Measurements from ENCODE around the gene NEURL1. TPM values are rescaled to one million over a fixed set of nuclear protein-coding genes. Genes with fewer than 3 reads are reported as not detected.

Gene NEURL1
- total and polyA plus RNA-seq, 2 experiments from 2014 or later: 2.3 to 4.6 TPM

DNA sequence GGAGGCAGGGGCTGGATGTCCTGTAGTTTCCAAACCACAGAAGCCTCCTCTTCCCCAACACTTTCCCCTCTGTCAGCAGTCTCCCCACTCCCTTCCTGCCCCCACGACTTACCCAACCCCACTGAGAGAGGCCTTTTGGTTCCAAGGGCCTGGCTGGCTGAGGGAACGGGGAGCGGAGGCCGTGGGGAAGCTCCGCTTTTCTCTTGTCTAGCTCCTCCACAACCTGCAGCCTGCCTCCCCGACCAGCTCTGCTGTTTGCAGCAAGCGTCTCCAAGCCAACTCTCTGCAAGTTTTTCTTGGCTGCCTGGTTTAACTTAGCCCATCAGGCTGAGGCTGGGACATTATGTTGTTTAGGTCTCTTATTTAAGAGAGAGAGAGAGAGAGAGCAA, 126.8 kb downstream of the NEURL1 start:
- Histone ChIP-seq H3K4me3 (no peak overlapping the region), H3K9me2 (replicated peaks; ENCODE audit: insufficient read depth) (no peaks in the 10 kb centered on the region), H3K27me3 (no peaks in the 10 kb centered on the region), H3K79me2 (no peaks in the 10 kb centered on the region), H3K4me1 (ENCODE audit: insufficient read depth) (peaks cover 21% of the 10 kb centered on the region), H2AFZ (no peak overlapping the region), H3K4me2 (no peak overlapping the region), H3K9me3 (ENCODE audit: low read depth) (no peaks in the 10 kb centered on the region), H3K36me3 (replicated peaks; ENCODE audit: insufficient read depth, low read depth) (no peaks in the 10 kb centered on the region), H4K20me1 (ENCODE audit: insufficient read depth, poor library complexity, severe bottlenecking) (no peaks in the 10 kb centered on the region), H3K27ac (no peak overlapping the region)
- DNase-seq (ENCODE audit: low spot score): no peak
- 92% methylated on average over 7 of the region's 7 CpGs for WGBS (ENCODE audit: low lambda C conversion rate, missing lambda C conversion rate)
- TF ChIP-seq CTCF (IDR thresholded peaks at IDR 0.05; ENCODE audit: poor library complexity) (no peak), EZH2phosphoT487 (IDR thresholded peaks at IDR 0.05; ENCODE audit: low read depth, severe bottlenecking, unreplicated experiment) (no peak), EZH2 (IDR thresholded peaks at IDR 0.05; ENCODE audit: borderline replicate concordance) (no peak)

- TF ChIP-seq EZH2phosphoT487 (IDR thresholded peaks at IDR 0.05; ENCODE audit: low read depth, severe bottlenecking, unreplicated experiment) (no peak), CTCF (IDR thresholded peaks at IDR 0.05; ENCODE audit: poor library complexity) (no peak), EZH2 (IDR thresholded peaks at IDR 0.05; ENCODE audit: borderline replicate concordance) (no peak)
- Histone ChIP-seq H3K4me1 (ENCODE audit: insufficient read depth) (peaks cover 14% of the 10 kb centered on the region), H3K27me3 (no peaks in the 10 kb centered on the region), H3K79me2 (no peaks in the 10 kb centered on the region), H3K4me2 (no peak overlapping the region), H4K20me1 (ENCODE audit: insufficient read depth, poor library complexity, severe bottlenecking) (no peaks in the 10 kb centered on the region), H3K9me2 (replicated peaks; ENCODE audit: insufficient read depth) (no peaks in the 10 kb centered on the region), H3K36me3 (replicated peaks; ENCODE audit: insufficient read depth, low read depth) (no peaks in the 10 kb centered on the region), H2AFZ (no peak overlapping the region), H3K27ac (no peak overlapping the region), H3K9me3 (ENCODE audit: low read depth) (no peaks in the 10 kb centered on the region), H3K4me3 (no peak overlapping the region)
- no peak for DNase-seq (ENCODE audit: low spot score)
- WGBS (ENCODE audit: low lambda C conversion rate, missing lambda C conversion rate): 95% methylated on average over 15 of the region's 15 CpGs
Measured at GRCh38 chr10:103620891-103621782, 127.6 kb downstream of the NEURL1 start.

GRCh38 chr10:103621783-103622125, 128.2 kb downstream of the NEURL1 start:
- Histone ChIP-seq H3K9me3 (ENCODE audit: low read depth) (no peaks in the 10 kb centered on the region), H2AFZ (no peak overlapping the region), H3K27ac (no peak overlapping the region), H3K4me3 (no peak overlapping the region), H3K36me3 (replicated peaks; ENCODE audit: insufficient read depth, low read depth) (no peaks in the 10 kb centered on the region), H3K9me2 (replicated peaks; ENCODE audit: insufficient read depth) (no peaks in the 10 kb centered on the region), H3K4me1 (ENCODE audit: insufficient read depth) (peaks cover 9% of the 10 kb centered on the region), H3K79me2 (no peaks in the 10 kb centered on the region), H3K4me2 (no peak overlapping the region), H3K27me3 (no peaks in the 10 kb centered on the region), H4K20me1 (ENCODE audit: insufficient read depth, poor library complexity, severe bottlenecking) (no peaks in the 10 kb centered on the region)
- no peak for TF ChIP-seq CTCF (IDR thresholded peaks at IDR 0.05; ENCODE audit: poor library complexity)
- TF ChIP-seq EZH2 (IDR thresholded peaks at IDR 0.05; ENCODE audit: borderline replicate concordance): no peak
- no peak for TF ChIP-seq EZH2phosphoT487 (IDR thresholded peaks at IDR 0.05; ENCODE audit: low read depth, severe bottlenecking, unreplicated experiment)
- no peak for DNase-seq (ENCODE audit: low spot score)
- 94% methylated on average over 4 of the region's 4 CpGs for WGBS (ENCODE audit: low lambda C conversion rate, missing lambda C conversion rate)

All from hepatocyte (in vitro differentiated cells).